GM19238 (cell line): ENCODE measurements around the gene TRA2A.

ENCODE experiments used
- DNase-seq: peaks from one replicate; pipeline ENCODE4 v3.0.0; 2011; ENCODE audit warnings: low spot score; ENCODE audit not compliant: insufficient read length

Gene TRA2A

GRCh38 chr7:23471106-23471859 is 60.5 kb downstream of the TRA2A start:
- no peak for DNase-seq

GRCh38 chr7:23470330-23471105 is 61.3 kb downstream of the TRA2A start, which contains the start of gene IGF2BP3:
Gene IGF2BP3 (minus strand): TSS chr7:23470491. CDS start chr7:23470110, 381 bp downstream.
- DNase-seq, result no peak

GRCh38 chr7:23469961-23470250 is 61.9 kb downstream of the TRA2A start:
- no peak for DNase-seq

- DNase-seq, result no peak
These were observed 62.4 kb downstream of the TRA2A start for GRCh38 chr7:23469150-23469960.

GRCh38 chr7:23468526-23469149 is 63.1 kb downstream of the TRA2A start:
- no peak for DNase-seq

- no peak for DNase-seq
These were observed 63.8 kb downstream of the TRA2A start for GRCh38 chr7:23467806-23468525.

GRCh38 chr7:23467291-23467805 is 64.4 kb downstream of the TRA2A start:
- DNase-seq, result no peak

GRCh38 chr7:23462846-23463245 is 68.9 kb downstream of the TRA2A start:
- no peak for DNase-seq

- DNase-seq, result no peak
These were observed 73.7 kb downstream of the TRA2A start for GRCh38 chr7:23458044-23458443.

GRCh38 chr7:23456093-23456492 is 75.7 kb downstream of the TRA2A start:
- DNase-seq, result no peak

- no peak for DNase-seq
These were observed 76.8 kb downstream of the TRA2A start for GRCh38 chr7:23454881-23455526.
